ENCODE results near the gene RPS27L. TPM values are rescaled to one million over a fixed set of nuclear protein-coding genes. Genes with fewer than 3 reads are reported as not detected.

RPS27L gene
- total and polyA plus RNA-seq, 9 of the 15 experiments (the other 6 are each of a cell fraction or from before 2014, with no cell fraction given): 72.2 to 382 (median 116) TPM

GRCh38 chr15:63157118-63157843, at the start of gene RPS27L (continued):
- TF ChIP-seq PRDM10 (IDR thresholded peaks at IDR 0.05; ENCODE audit: partially characterized antibody) (no peak), CHD4 (IDR thresholded peaks at IDR 0.05; ENCODE audit: insufficient read depth, insufficient replicate concordance, low read depth, low read length, poor library complexity, severe bottlenecking) (no peak), SAFB2 (IDR thresholded peaks at IDR 0.05; ENCODE audit: borderline replicate concordance, low read depth, low read length, severe bottlenecking) (no peak), CREM (IDR thresholded peaks at IDR 0.05; ENCODE audit: low read depth) (peak; percentile 67), RNF219 (CRISPR knock-in tag; IDR thresholded peaks at IDR 0.05) (no peak), POLR2AphosphoS5 (IDR thresholded peaks at IDR 0.05; ENCODE audit: control insufficient read depth, insufficient read depth, low read depth, low read length) (peak; percentile 97), HMGXB4 (CRISPR knock-in tag; IDR thresholded peaks at IDR 0.05) (0 out of 2 replicates have a peak, but pooled peaks have one; percentile 22), NUFIP1 (IDR thresholded peaks at IDR 0.05; ENCODE audit: partially characterized antibody) (no peak), RB1 (IDR thresholded peaks at IDR 0.05; ENCODE audit: low read depth) (peak; percentile 58), ETV5 (CRISPR knock-in tag; IDR thresholded peaks at IDR 0.05; ENCODE audit: low read depth) (peak; percentile 77; the same call in 1 of the 2 replicates), HNRNPK (IDR thresholded peaks at IDR 0.05; ENCODE audit: low read depth, low read length, poor library complexity, severe bottlenecking) (no peak), ZNF444 (CRISPR knock-in tag; IDR thresholded peaks at IDR 0.05) (no peak), RAD21 (CRISPR knock-in tag; conservative IDR thresholded peaks at IDR 0.05 in 1 of 2, IDR thresholded peaks at IDR 0.05 in 1 of 2) (peak in 1 of 2 experiments; percentile 7; a peak in 1 of 4 replicates), NCOA6 (IDR thresholded peaks at IDR 0.05) (no peak), ERF (CRISPR knock-in tag; IDR thresholded peaks at IDR 0.05) (no peak), ZBTB8A (IDR thresholded peaks at IDR 0.05; ENCODE audit: partially characterized antibody) (no peak), E2F3 (CRISPR knock-in tag; IDR thresholded peaks at IDR 0.05) (no peak), CBFB (CRISPR knock-in tag; IDR thresholded peaks at IDR 0.05) (0 out of 2 replicates have a peak, but pooled peaks have one; percentile 41), NCOA1 (IDR thresholded peaks at IDR 0.05; ENCODE audit: low read depth) (peak; percentile 23; the same call in 1 of the 2 replicates), SRSF7 (optimal IDR thresholded peaks at IDR 0.05; ENCODE audit: low read depth, low read length) (no peak)

Measured in K562 (cell line).